AG08396 (cell line): ENCODE results near the gene C10orf105.

Experiments used
- DNase-seq: peaks from one replicate; pipeline ENCODE4 v3.0.0; 2012; ENCODE audit warnings: low spot score, mixed read lengths

Gene C10orf105

DNA sequence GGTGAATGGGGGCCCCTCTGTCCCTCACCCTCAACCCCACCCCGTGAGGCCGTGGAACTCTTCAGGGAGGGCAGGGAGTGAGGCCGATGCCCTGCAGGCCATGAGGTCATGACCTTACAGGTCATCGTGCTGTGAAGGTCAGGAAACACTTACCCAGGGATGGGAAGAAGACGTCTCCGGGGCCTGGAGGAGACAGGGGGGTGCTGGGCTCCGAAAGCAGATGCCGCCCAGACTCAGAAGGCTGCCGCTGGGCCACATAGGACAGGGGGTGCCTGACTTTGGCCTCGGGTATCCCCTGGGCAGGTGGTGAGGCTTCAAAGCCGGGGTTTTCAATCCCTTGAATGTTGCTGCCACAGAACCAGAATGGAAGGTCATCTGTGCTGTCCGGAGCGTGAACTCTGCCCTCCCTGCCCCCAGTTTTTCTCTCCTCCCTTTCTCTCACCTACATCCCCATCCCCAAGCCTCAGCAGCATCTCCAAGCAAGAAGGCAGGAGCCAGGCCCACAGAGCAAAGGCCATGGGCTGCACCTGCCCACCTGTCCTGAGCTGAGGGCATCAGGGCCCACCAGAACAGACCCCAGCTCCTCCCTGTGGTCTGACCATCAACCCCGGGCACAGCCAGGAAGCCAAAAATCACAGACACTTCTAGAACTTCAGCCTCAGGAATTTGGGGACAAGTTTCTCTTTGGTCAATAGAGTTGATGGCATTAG lies 32.1 kb upstream of the C10orf105 start:
- no peak for DNase-seq

DNA sequence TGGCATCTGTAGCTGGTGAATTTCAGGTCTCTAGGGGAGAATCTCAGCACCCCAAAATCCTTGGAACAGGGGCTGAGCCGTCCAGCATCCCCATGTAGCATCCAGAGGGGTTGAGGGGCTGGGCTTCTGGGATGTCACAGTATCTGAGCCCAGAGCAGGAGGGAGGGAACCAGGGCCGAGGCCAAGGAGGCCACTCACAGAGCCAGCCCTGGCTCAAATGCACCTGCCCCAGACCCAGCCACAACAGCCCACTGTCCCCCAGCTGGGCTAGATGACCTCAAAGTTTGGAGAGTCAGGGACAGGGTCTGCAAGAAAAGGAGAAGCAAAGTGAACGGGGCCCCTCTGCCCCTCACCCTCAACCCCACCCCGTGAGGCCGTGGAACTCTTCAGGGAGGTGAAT lies 31.4 kb upstream of the C10orf105 start:
- DNase-seq = no peak

DNA sequence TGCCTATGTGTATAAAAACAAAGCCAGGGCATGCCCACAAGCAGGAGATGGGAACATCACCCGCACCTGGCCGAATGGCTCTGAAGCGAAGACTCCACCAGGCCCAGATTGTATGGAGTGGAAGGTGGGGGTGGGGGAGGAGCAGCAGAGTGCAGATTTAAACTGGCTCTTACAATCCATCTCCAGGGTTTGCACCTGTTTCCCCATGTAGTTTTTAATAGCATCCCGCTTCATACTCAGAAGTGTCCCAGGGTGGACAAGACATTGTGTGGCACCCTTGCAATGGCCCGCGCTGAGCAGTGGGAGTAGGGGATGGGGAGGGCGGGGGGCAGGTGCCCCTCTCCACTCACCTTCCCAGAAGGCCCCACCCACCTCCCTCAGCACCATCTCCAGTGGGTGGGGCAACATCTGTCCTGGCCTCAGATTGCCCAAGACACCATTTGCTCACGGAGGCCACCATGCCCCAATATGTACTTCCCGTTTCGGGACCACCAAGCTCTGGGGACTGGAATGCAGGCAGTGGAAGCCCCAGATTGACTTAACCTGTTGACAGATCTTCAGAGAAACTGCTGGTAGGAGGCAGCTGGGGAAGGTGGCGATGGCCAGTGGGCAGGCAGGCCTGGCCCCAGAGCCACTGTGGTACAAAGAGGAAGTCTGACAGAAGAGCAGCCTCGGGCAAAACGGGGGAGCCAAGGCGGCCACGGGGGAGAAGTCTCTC lies 30.7 kb upstream of the C10orf105 start:
- no peak for DNase-seq

DNA sequence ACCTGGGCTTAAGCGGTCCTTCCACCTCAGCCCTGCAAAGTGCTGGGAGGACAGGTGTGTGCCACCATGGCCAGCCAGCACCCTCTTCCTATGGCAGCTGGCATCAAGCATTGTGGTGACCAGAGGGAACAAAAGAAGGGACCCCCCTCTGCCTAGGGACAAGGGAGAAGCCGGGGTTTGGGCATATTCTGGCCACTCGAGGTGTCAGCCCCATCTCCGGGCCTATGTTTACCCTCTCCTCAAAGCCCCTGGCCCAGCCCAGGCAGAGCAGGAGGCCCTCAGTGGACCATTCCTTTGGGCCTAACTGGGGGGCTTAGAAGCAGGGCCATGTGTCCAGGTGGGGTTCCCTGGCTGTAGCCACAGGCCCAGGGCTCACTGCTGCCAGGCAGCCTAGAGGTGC lies 29.8 kb upstream of the C10orf105 start:
- DNase-seq = no peak

DNA sequence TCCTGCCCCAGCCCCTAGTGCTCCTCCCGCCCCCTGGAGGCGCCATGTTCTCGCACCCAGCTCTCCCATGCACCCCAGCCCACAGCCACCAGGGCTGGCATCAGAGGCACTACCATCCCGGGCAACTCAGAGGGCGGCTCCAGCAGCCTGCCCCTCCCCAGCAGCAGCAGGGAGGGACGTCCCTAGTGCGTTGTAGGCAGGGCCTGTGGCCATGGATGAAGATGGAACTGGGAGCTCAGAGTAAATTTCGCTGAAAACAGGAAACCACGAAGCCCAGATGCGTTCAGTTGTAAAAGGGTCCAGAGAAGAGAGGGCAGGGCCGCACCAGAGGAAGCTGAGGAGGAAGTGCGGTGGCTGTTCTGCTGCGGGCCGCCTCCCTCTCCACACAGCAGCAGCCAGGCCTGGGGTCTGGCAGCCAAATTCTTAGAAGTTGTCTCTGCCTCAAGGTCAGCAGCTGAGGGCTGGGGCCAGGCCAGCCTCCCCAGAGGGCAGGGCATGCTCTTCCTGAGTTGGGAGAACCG lies 29.2 kb upstream of the C10orf105 start:
- DNase-seq = peak; percentile 34

DNA sequence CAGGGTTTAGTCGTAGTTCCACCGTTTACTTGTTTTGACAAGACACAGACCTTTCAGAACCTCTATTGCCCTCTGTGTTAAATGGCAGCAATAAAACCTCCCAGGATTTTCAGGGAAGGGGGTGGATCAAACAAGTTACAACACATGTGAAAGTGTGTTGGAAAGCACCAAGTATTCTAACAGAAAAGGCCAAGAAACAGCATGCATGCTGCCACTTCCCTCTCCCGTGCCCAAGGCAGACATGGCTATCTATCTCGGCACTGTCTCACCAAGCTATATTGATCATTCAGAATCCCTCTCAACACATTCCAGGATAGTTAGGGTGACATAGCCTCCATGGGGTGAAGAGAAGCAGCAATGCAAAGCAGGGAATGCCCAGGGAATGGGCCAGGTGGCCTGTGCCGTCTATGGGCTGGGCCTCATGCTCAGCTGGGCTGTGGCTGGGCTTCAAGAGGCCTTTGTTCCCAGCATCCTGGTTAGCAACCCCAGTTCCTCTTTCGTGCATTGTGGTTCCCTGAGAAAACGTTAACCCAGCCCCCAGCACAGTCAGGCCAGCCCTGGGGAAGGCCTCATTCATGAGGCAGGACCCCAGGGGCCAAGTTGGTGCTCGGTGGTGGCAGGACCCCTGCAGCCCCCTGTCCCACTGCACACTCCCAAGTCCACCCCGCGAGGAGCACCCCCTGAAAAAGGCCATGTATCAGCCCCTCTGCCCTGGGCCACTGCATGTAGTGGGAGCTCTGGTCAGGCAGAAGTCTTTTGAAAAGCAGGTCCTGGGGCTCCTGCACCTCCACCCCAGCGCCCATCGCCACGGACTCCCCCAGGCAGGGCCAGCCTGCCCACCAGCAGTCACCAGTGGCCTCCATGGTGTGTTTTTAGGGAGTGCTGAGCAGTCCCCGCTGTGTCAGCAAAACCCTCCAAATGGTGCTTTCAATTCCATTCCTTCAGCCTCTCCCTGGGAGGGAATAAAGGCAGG lies 28.3 kb upstream of the C10orf105 start:
- DNase-seq = no peak

DNA sequence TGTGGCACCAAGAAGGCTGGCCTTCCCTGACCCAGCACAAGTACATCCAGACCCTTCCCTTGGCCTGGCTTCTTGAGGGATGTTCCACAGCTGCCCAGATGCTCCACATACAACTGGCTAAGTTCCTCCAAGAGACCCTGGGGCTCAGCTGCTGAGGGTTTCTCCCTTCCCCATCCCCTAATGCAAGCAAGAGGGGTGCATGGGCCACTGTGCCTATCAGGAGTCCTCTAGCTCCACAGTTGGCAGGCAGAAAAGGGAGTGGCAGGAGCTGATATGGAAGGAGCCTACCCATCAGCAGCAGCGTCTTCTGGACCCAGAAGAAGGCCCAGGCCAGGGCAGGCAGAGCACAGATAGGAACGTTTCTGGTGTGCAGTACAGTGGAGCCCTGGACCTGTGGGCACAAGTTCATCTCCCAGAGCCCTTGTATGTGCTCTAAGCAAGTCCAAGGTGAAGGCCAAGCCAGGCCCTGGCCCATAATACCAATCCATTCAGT lies 27.5 kb upstream of the C10orf105 start:
- no peak for DNase-seq

DNA sequence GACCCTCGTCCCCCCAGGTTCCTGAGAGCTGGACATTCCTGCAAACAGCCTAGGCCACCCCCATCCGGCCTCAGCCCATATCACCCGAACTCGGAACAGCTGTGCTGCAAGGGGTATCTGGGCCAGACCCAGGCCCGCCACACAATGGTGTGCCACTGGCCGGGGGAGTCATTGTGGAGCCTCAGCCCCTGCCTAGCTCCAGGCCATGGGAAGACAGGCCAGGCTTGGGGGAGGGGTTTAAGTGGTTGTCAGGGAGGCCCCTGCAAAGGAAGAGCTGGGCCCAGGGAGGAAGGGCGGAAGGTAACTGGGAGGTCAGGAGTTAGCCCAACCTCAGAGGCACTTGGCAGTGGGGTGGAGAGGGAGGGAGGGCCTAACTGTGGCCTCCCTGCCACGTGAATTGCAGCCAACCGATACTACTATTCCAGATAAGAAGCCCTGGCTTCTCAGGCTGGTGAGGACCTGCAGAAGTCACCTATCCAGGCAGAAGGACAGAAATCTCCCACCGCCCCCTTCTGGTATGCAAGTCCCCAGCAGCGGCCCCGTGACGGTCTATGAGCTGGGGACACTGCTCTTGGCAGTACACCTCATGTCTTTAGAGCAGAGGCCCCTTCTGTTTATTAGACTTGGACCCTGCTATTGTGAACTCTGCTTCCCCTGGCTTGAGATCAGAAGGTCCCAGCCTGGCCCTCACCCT lies 26.9 kb upstream of the C10orf105 start:
- DNase-seq = no peak

DNA sequence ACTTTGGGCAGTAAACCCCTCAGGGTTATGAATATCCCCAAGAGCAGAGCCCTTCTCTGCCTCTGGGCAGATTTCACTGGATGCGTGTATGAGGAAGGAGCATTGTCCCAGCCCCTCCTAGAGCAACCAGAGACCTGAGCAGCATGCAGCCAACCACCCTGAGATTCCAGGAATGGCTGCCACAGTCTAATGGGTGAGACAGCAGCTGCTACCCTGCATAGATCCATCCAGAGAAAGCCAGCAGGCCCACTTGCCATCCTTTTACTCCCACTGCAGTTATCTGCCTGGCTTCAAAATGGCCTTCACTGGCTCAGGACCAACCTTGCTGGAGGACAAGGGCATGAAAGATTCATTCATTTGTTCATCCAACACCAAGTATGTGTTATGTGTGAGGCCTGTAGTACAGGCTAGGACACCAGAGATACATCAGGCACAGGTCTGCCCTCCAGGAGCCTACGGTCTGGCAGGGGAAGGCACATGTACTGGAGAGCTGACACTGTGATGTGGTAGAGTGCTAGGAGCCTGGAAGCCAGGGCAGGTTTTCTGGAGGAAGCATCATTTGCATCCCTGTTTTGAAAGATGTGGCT lies 26.2 kb upstream of the C10orf105 start:
- DNase-seq = no peak

DNA sequence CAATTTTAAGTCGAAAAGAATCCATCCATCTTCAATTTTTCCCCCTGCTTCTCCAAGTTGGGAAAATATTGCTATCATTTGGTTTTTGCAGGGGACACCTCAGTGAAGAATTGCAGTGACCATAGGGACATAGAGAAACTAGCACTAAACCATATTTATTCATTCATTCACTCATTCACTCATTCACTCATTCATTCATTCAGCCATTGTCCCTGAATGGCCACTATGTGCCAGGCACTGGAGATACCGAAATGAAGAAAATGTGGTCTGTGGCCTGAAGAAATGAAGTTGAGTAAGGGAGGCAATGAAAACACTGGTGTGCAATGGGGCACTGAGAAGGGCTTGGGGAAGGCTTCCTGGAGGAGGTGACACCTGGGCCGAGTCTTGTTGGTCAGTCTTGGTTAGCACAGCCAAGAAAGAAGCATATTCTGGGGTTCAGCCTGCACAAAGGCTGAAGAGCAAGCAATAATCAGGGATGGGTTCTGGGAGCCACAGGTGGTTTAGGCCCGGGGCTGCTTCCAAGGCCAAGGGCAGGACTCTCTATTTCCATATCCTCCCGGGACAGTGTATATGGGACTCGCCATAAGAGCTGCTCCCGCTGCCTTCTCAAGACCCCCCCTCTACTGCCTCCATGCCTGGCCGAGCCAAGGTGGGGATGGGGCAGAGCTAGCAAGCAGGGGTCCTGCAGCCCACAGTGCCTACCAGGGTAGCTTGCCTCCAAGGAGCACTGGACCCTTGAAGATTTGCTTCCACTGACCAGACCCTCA lies 25.5 kb upstream of the C10orf105 start:
- no peak for DNase-seq

DNA sequence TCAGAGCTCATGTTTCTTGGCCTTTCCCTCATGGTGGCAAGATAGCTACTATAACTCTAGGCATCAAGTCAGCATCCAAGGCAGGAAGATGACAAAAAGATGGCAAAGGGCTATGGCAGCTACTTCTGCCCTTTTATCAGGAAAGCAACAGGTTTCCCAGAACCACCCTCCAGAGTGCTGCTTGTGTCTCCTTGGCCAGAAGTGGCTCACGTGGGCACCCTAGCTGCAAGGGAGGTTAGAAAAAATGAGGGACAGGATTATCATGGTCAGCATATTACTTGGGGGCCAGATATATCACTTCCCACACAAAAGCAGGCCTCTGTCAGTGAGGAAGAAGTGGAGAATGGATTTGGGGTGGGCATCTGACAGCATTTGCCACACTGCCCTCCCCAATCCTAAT lies 24.3 kb upstream of the C10orf105 start:
- no peak for DNase-seq

DNA sequence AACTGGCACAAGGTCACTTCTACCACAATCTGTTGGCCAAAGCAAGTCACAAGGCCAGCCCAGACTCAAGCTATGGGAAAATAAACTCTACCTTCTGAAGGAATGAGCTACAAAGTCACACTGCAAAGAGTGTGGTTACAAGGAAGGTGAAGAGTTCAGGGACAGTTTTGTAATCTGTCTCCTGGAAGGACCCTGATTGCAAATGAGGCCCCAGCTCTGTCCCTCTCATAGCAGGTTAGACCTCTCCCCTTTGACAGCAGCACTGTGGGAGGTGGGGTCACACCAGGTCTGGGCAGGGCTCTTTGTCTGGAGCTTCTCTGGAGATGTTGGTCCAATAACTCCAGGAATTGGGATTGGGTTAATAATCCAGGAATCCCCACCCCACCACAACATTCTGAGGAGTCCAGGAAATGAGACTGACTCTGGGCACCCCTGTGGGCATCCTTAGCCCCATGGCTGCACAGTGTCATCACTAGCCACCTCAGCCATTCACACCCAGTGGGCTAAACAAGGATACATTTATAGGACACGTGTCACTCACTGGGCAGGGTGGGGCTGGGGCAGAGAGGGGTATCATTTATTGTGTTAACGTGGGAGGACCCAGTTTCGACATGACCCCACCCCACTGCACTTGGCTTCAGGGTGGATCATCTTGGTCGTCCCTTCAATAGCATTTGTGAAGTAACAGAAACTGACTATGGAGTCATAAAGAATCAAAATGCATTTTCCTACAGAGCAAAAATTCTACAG lies 23.7 kb upstream of the C10orf105 start:
- DNase-seq = no peak

DNA sequence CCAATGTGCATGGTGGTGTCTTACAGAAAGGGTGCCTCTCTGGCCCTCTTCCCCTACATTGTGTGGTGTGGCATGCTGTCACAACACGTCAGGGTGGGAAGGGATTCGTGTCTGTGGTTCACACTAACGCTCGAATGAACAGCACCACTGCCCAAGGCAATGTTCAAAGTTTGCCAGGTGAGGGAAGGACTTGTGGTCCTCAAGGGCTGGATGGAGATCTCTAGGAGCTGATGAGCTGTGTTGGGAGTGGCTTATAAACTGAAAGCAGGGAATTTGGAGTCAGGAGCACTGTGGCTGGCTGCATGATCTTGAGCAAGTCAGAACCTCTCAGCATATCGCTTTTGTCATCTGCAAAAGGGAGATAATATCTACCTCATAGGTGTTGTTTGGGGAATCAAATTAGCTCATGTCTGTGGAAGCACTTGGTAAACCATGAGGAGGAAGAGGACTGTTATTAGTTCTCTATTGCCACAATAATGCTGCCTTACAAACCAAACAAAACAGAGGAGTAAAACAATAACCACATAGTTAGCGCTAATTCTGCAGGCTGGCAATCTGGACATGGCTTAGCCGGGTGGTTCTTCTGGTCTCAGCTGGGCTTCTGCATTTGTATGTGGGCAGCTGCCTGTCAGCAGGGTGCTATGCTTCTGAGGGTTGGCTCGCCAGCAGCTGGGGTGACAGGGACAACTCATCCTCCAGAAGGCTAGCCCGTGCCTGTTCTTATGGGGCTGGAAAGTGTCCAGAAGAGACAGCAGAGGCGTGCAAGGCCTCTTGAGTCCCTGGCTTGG lies 22.9 kb upstream of the C10orf105 start:
- no peak for DNase-seq

DNA sequence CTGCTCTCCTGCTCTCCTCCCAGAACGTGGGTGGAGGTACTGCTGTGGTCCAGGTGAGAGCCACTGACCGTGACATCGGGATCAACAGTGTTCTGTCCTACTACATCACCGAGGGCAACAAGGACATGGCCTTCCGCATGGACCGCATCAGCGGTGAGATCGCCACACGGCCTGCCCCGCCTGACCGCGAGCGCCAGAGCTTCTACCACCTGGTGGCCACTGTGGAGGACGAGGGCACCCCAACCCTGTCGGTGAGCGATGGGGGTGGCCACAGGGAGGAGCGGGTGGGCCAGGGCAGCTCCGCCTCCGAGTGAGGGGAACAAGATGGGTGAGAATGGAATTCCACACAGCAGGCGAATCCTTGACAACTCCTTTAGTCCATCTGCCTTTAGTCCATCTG lies 22.1 kb upstream of the C10orf105 start:
- no peak for DNase-seq

DNA sequence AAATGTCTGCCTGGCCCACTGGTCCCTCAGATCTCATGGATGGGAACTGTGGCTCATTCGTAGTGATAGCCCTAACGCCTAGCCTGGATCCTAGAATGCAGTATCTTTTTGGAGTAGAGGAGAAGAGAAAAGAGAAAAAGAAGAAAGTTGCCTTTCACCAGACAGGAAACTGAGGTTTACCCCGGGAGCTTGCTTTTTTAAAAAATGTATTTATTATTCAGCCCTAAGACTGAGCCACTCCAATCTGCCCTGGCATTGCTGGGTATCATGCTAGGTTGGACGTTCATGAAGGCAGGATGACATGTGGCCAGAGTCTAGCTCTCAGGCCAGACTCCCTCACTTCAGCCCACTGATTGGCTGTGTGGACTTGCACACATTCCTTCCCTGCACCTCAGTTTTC lies 21.5 kb upstream of the C10orf105 start:
- DNase-seq = no peak

DNA sequence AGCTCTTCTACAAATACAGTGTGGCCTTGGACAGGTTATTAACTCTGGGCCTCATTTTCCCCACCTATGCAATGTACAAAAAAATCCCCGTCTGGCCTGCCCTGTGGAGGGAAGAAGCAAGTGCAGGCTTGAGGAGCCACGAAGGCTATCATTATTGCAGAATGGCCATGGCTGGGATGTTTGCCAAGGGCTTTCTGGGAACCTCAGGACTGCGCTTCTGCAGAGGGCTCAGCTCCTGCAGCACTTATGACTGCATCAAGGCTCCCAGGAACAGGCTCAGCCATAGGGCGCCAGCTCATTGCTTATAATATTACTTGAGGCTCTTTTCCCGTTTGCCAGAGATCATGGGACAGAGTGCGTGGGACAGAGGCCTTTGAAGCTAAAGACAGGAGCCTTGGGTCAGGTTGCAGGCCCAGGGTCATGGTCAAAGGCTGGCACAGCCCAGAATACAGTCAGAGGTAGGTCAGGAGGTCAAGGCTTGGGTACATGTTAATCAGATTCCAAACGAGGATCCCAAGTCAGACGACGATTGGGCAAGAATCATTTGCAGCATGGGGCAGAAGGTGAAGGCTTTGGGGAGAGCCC lies 20.6 kb upstream of the C10orf105 start:
- peak; percentile 59 for DNase-seq

DNA sequence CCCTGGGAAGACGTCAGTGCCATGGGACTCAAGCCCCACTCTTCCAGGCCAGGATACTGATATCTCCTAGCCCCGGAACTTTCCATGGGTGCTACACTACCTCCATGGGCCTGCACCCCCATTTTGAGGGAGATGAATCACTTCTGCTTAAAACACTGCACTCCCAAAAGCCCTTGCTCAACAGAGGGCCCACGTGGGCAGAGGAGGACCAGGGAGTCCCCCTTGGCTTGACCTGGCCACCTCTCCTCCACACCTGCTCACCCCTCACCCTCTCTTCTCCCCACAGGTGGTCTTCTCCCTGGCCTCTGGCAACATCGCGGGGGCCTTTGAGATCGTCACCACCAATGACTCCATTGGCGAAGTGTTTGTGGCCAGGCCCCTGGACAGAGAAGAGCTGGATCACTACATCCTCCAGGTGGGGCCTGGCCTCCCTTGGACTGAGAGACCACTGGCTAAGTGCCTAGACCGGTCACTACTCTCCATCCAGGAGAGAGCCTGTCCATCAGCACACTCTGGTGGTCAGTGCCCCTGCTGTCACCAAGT lies 19.9 kb upstream of the C10orf105 start:
- no peak for DNase-seq

DNA sequence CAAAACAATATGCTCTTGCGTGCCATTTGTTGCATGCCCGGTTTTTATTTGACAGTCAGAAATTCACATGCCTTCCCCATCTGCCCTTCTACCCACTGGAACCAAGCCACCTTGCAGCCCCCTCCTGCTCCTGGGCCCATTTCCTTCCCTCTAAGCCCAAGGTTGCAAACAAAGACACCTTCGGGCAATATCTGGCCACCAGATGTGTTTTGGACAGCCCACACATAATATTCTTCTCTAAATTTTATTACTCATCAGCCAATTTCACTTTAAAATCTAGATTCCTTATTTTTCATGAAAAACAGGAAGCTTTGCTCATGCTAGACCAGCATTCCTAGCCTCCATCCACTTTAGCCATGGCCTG lies 18.2 kb upstream of the C10orf105 start:
- no peak for DNase-seq
